Astrocyte of the hippocampus (primary cell): ENCODE data around the gene LALBA.
"Not testable (repeated sequence)": the region's sequence is repeated elsewhere in the genome, so short reads cannot be mapped to it uniquely, and the experiment has no call there.

Experiments used
- DNase-seq: peaks from one replicate; pipeline ENCODE4 v3.0.0; 2011; ENCODE audit warnings: low read depth, low spot score

Gene LALBA

DNA sequence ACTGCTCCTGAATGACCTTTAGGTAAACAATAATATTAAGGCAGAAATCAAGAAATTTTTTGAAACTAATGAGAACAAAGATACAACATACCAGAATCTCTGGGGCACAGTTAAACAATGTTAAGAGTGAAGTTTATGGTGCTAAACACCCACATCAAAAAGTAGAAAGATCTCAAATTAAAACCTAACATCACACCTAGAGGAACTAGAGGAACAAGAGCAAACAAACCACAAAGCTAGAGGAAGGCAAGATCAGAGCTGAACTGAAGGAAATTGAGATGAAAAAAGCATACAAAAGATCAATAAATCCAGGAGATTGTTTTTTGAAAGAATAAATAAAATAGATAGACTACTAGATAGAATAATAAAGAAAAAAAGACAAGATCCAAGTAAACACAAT lies 37.2 kb downstream of the LALBA start:
- no peak for DNase-seq

DNA sequence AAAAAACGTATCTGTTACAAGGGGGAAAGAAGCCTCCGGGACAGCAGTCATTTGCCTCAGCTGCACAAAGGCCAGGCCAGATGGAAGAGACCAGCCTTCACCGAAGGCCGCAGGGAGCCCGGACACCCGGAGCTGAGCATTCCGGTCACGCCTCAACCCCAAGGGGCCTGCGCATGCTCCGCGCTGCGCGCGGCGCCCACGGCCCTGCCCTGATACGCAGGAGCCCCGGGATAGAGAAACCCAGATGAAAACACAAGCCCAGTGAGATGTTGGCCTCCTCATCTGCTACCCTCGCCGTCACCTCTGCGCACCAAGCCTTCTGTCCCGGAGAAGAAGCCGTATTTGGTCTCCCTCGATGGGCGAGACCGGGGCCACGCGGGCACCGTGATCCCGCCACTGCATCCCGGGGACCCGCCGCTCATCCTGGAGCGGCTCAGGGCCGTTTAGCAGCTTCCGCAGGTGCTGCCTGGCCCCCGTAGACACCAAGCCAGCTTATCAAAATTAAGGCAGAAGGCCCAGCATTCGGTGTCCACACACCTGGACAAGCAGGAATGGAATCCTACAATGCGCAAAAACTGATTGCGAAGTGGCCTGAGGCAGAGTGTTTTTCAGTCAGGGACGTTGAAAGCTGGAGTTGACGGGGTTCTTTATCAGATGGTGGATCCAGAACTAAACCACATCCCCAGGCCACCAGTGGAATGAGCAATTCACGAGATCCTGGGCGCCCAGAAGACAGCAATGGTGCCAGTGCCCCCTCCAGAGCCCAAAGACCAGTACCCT lies 41.8 kb downstream of the LALBA start:
- DNase-seq, result no peak

DNA sequence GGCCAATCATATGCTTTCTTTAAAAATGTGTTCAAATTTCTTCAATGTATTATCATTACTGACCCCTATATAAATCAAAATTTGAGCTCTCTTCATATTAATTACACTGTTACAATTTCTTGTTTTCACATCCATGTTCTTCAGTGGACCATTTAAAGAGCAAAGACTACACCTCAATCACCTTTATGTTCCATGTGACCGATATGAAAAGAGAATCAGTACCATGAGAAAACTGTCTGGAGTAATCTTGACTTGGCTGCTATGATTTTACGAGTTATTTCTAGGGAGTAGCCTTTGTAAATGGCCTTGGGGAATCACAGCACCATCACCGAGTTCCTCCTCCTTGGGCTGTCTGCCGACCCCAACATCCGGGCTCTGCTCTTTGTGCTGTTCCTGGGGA lies 44.5 kb downstream of the LALBA start, which contains the start of gene OR8S1:
TSS of gene OR8S1 (plus strand) at position 301 of the 400 bp plus-strand sequence. CDS start at position 301, 0 bp downstream.
- no peak for DNase-seq

DNA sequence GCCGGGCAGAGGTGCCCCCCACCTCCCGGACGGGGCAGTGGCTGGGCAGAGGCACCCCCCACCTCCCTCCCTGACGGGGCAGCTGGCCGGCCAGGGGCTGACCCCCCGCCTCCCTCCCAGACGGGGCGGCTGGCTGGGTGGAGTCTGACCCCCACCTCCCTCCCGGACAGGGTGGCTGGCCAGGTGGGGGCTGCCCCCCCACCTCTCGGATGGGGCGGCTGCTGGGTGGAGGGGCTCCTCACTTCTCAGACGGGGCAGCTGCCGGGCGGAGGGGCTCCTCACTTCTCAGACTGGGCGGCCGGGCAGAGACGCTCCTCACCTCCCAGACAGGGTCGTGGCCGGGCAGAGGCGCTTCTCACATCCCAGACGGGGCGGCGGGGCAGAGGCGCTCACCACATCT lies 49.5 kb downstream of the LALBA start:
- DNase-seq, result not testable (repeated sequence)
